GM12891 (cell line): Measurements from ENCODE around the gene AP1M1.
A peak's percentile ranks its signal among the peaks of the same experiment; 100 is the strongest.

Source experiments
- DNase-seq: peaks from one replicate; pipeline ENCODE4 v3.0.0; 2011; ENCODE audit warnings: low spot score; ENCODE audit not compliant: insufficient read length
- FAIRE-seq: peaks from 2 replicates; lab custom pipeline; 2011; peaks lifted over from hg19 to GRCh38; lab: Jason Lieb, UNC
- PAX5 ChIP-seq: IDR thresholded peaks from 2 replicates; pipeline ENCODE4 v1.6.1; 2011; ENCODE audit warnings: low read length, moderate library complexity, mild to moderate bottlenecking; ENCODE audit not compliant: insufficient read depth, severe bottlenecking
- POLR2A ChIP-seq: IDR thresholded peaks from 2 replicates; pipeline ENCODE4 v1.6.1; 2011; ENCODE audit warnings: low read depth, low read length, control low read depth
- POLR2AphosphoS5 ChIP-seq: IDR thresholded peaks from 2 replicates; pipeline ENCODE4 v1.6.1; 2011; ENCODE audit warnings: low read depth, low read length, control low read depth
- POU2F2 ChIP-seq: IDR thresholded peaks from 2 replicates; pipeline ENCODE4 v1.6.1; 2011; ENCODE audit warnings: low read depth, mild to moderate bottlenecking, control low read depth, low read length, moderate library complexity
- SPI1 ChIP-seq: IDR thresholded peaks from 2 replicates; pipeline ENCODE4 v1.6.1; 2011; ENCODE audit warnings: low read depth, low read length, control low read depth
- TAF1 ChIP-seq: IDR thresholded peaks from 2 replicates; pipeline ENCODE4 v1.6.1; 2011; ENCODE audit warnings: low read depth, low read length, control low read depth

The AP1M1 gene

GRCh38 chr19:16257509-16258002 is 59.8 kb downstream of the AP1M1 start:
- no peak for TF ChIP-seq POLR2AphosphoS5
- TF ChIP-seq POU2F2, result no peak
- no peak for TF ChIP-seq POLR2A
- no peak for TF ChIP-seq SPI1
- no peak for TF ChIP-seq TAF1
- no peak for TF ChIP-seq PAX5
- FAIRE-seq (no peak), DNase-seq (no peak)

GRCh38 chr19:16258440-16258903 is 60.8 kb downstream of the AP1M1 start:
- FAIRE-seq (no peak), DNase-seq (no peak)
- TF ChIP-seq POLR2AphosphoS5, result no peak
- TF ChIP-seq POLR2A, result no peak
- TF ChIP-seq SPI1, result no peak
- TF ChIP-seq TAF1, result no peak
- no peak for TF ChIP-seq PAX5
- no peak for TF ChIP-seq POU2F2

GRCh38 chr19:16259385-16260159 is 61.9 kb downstream of the AP1M1 start:
- DNase-seq, result no peak
- TF ChIP-seq PAX5, result peak; percentile 94
- no peak for TF ChIP-seq TAF1
- TF ChIP-seq POLR2AphosphoS5, result no peak
- peak; percentile 87 for TF ChIP-seq POU2F2
- no peak for TF ChIP-seq POLR2A
- TF ChIP-seq SPI1, result peak; percentile 68
- FAIRE-seq, result peak; percentile 86

- FAIRE-seq (no peak), DNase-seq (no peak)
- TF ChIP-seq SPI1, result no peak
- no peak for TF ChIP-seq POU2F2
- TF ChIP-seq PAX5, result no peak
- no peak for TF ChIP-seq TAF1
- no peak for TF ChIP-seq POLR2A
- TF ChIP-seq POLR2AphosphoS5, result no peak
Measured at GRCh38 chr19:16260160-16260811, 62.6 kb downstream of the AP1M1 start.

GRCh38 chr19:16260812-16261161 is 63.1 kb downstream of the AP1M1 start:
- no peak for DNase-seq
- TF ChIP-seq POLR2AphosphoS5, result no peak
- no peak for TF ChIP-seq POLR2A
- TF ChIP-seq PAX5, result no peak
- no peak for TF ChIP-seq TAF1
- TF ChIP-seq SPI1, result no peak
- TF ChIP-seq POU2F2, result no peak

GRCh38 chr19:16261584-16262368 is 64.1 kb downstream of the AP1M1 start:
- TF ChIP-seq POLR2AphosphoS5 (no peak), TAF1 (no peak), SPI1 (no peak), POU2F2 (no peak), PAX5 (no peak), POLR2A (no peak)
- peak; percentile 63 for FAIRE-seq
- DNase-seq, result no peak

More at GRCh38 chr19:16260812-16261161, 63.1 kb downstream of the AP1M1 start:
- FAIRE-seq, result no peak

GRCh38 chr19:16262618-16263017 is 64.9 kb downstream of the AP1M1 start:
- no peak for FAIRE-seq
- no peak for DNase-seq
- TF ChIP-seq TAF1 (no peak), PAX5 (no peak), POLR2A (no peak), SPI1 (no peak), POU2F2 (no peak), POLR2AphosphoS5 (no peak)

- no peak for DNase-seq
- FAIRE-seq, result no peak
Measured at GRCh38 chr19:16263141-16263761, 65.5 kb downstream of the AP1M1 start.

GRCh38 chr19:16265205-16265604 is 67.5 kb downstream of the AP1M1 start:
- TF ChIP-seq SPI1 (no peak), POLR2A (no peak), POLR2AphosphoS5 (no peak), POU2F2 (no peak), PAX5 (no peak), TAF1 (no peak)
- FAIRE-seq (no peak), DNase-seq (no peak)

More at GRCh38 chr19:16263141-16263761, 65.5 kb downstream of the AP1M1 start:
- peak; percentile 75 for TF ChIP-seq SPI1
- TF ChIP-seq POU2F2, result no peak
- no peak for TF ChIP-seq PAX5
